ENCODE data around the gene DOCK2. TPM values are rescaled to one million over a fixed set of nuclear protein-coding genes. Genes with fewer than 3 reads are reported as not detected.

The DOCK2 gene
- total RNA-seq, 4 donors from 2014 or later, result 2.0 to 17.4 (median 7.5) TPM

DNA sequence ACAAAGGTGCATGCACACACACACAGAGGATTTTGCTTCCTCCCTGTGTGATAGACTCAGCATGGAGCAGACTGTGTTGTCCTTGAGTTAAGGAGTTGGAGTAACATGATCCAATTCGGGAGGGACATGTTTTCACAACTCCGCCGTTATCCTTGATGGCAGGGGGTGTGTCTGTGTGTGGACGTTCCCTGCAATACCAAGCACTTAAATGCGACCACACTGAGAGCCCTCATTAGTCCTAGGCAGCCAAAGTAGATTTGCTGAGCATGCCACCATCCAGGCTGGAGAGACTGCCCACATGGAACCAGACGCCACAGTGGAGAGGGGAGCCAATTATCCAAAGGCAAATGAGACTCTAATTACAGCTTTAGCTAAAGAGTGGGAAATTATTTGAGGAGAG lies 140.1 kb downstream of the DOCK2 start:
- no peak for DNase-seq
- H3K4me3 ChIP-seq, result no peak overlapping the region
- H3K27me3 ChIP-seq, result no peaks in the 10 kb centered on the region
- H3K27ac ChIP-seq, result no peak overlapping the region
- no peaks in the 10 kb centered on the region for H3K4me1 ChIP-seq
- H3K9me3 ChIP-seq, result no peaks in the 10 kb centered on the region
- TF ChIP-seq, protein P1, sequence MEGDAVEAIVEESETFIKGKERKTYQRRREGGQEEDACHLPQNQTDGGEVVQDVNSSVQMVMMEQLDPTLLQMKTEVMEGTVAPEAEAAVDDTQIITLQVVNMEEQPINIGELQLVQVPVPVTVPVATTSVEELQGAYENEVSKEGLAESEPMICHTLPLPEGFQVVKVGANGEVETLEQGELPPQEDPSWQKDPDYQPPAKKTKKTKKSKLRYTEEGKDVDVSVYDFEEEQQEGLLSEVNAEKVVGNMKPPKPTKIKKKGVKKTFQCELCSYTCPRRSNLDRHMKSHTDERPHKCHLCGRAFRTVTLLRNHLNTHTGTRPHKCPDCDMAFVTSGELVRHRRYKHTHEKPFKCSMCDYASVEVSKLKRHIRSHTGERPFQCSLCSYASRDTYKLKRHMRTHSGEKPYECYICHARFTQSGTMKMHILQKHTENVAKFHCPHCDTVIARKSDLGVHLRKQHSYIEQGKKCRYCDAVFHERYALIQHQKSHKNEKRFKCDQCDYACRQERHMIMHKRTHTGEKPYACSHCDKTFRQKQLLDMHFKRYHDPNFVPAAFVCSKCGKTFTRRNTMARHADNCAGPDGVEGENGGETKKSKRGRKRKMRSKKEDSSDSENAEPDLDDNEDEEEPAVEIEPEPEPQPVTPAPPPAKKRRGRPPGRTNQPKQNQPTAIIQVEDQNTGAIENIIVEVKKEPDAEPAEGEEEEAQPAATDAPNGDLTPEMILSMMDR (IDR thresholded peaks at IDR 0.05), result no peak
- TF ChIP-seq POLR2A (IDR thresholded peaks at IDR 0.05), result no peak
- intact Hi-C loops (cut with DNase I; ENCODE audit: low total_unique reads), result no loop called here
- H3K36me3 ChIP-seq, result no peaks in the 10 kb centered on the region

DNA sequence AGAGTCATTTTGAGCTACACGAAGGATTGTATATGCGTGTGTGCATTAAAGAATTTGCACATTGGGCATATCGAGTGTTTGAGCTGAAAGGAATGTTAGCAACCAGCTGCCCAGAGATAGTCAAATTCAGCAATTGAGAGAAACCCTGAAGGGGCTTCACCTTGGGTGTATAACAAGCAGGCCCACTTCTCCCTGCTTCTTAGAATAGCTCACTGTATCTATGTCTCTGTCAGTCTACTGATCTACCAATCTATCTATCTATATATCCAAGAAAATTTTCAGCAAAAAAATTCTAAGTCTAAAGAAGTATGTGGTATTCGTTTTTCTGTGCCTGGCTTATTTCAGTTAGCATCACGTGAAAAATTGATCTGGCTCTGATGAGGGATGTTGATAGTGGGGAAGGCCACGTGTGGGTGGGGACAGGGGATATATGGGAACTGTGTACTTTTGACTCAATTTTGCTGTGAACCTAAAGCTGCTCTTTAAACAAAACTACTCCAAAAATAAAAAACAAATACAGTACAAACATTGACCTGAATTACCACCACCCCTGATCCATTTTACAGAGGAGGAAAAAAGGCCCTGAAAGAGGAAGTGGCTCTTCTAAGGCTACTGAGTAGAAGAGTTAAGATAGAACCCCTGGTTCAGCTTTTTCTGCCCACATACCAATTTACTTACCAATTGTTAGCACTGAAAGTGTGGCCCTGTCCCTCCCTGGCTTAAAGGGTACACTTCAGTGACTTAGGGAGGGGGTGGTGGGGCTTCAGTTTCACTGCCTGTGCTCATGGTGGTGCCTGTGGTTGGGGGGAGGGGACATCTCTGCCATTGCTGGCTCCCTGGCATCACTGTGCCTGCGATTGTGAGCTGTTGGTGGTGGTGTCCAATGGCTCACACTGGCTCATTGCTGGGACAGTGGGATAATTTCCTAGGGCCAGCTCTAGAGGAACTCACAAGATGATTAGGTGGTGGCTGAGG lies 141.8 kb downstream of the DOCK2 start:
- intact Hi-C loops (cut with DNase I; ENCODE audit: low total_unique reads), result no loop called here
- Histone ChIP-seq H3K4me1 (no peaks in the 10 kb centered on the region), H3K36me3 (no peaks in the 10 kb centered on the region), H3K4me3 (no peak overlapping the region), H3K27me3 (no peaks in the 10 kb centered on the region), H3K9me3 (no peaks in the 10 kb centered on the region), H3K27ac (no peak overlapping the region)
- TF ChIP-seq, protein P1 (IDR thresholded peaks at IDR 0.05), result no peak
- no peak for TF ChIP-seq POLR2A (IDR thresholded peaks at IDR 0.05)
- DNase-seq, result no peak

DNA sequence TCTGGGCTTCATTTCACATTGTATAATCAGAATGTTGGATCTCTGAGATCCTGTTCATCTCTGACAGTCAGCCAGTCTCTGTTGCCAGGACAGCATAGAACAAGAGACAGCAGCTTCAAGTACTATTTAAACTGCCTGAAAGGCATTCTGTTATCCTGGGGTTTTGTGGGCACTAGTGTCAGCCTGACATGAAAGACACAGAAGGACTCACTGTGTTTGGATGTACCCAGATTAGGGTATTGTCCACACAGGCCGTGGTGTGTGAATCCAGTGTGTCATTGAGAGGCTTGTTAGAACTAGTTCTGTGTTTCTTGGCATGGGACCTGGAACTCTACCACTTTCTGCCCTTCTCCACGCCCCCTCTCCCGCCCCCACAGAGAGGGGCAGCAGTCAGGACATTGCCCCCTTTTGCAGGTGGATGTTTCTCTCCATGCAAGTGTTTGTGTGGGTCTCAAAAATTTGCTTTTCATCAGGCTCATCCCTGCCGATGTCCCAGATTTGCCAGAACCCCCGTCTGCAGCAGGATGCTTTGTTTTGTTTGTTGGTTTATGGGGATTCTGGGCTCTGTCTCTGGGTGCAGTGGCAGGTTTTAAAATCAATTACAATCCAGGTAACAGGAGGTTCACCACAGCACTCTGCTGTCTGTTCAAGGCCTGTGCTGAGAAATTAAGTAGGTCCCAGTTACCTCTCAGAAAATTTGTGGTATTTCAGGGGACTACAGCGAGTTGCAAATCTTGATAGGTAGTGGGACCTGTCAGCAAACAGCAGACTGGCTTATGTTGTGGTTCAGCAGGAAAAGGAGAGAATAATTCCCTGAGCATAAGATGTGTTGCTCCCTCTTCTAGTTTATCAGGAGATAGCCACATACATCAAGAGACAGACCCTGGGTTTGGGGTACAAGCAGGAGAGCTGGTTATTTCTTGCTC lies 144.6 kb downstream of the DOCK2 start:
- Histone ChIP-seq H3K36me3 (no peaks in the 10 kb centered on the region), H3K4me3 (no peak overlapping the region), H3K9me3 (no peaks in the 10 kb centered on the region), H3K4me1 (no peaks in the 10 kb centered on the region), H3K27ac (no peak overlapping the region), H3K27me3 (no peaks in the 10 kb centered on the region)
- no peak for DNase-seq
- intact Hi-C loops (cut with DNase I; ENCODE audit: low total_unique reads), result no loop called here
- TF ChIP-seq POLR2A (IDR thresholded peaks at IDR 0.05), result no peak
- TF ChIP-seq, protein P1 (IDR thresholded peaks at IDR 0.05), result no peak

DNA sequence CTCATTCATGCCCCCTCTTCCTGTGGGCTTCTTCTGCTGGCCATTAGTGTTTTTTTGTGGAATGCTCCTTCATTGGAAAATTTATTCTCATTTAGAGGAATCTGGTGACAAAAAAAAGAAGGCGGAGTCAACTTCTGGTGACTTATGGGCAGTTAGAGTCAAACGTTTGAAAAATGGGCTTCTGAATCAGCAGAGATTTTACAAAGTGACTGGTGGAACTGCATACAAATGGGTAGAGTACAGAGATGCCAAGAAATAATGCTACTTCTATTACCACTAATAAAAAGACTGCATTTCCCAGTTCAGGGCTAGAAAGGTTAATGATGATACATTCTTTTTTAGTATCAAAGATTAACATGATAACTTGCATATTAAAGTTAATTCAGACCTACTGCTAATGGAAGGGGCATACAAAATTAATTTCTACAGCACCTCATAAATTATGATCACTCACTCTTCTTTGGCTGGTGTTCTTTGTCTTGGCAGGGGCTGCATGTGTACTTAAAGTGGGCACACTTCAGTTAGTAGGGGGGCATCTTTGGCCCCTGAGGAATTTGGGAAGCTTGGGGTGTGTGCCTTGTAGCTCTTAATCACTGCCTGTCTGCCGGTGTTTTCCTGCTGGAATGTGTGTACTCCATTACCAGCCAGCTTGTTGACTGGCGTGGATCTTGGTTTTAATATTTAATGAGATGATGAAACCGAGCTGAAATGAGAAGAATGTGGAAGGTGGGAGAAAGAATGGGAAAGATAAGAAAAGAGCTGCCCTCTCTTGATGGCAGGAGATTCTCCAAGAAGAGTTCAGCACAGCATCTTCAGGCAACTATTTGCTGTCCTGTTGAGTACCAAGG lies 148.9 kb downstream of the DOCK2 start:
- Histone ChIP-seq H3K9me3 (no peaks in the 10 kb centered on the region), H3K27me3 (no peaks in the 10 kb centered on the region), H3K36me3 (no peaks in the 10 kb centered on the region), H3K4me3 (no peak overlapping the region), H3K27ac (no peak overlapping the region), H3K4me1 (no peaks in the 10 kb centered on the region)
- TF ChIP-seq, protein P1 (IDR thresholded peaks at IDR 0.05), result no peak
- TF ChIP-seq POLR2A (IDR thresholded peaks at IDR 0.05), result no peak
- intact Hi-C loops (cut with DNase I; ENCODE audit: low total_unique reads), result no loop called here
- DNase-seq, result no peak

Measured in uterus (tissue), 4 donors.